ENCODE measurements around the gene SH3PXD2A. TPM values are rescaled to one million over a fixed set of nuclear protein-coding genes. Genes with fewer than 3 reads are reported as not detected.
"Not testable (repeated sequence)": the region's sequence is repeated elsewhere in the genome, so short reads cannot be mapped to it uniquely, and the experiment has no call there.

The SH3PXD2A gene
- total RNA-seq, 1 donor from 2014 or later: 67.3 TPM

DNA sequence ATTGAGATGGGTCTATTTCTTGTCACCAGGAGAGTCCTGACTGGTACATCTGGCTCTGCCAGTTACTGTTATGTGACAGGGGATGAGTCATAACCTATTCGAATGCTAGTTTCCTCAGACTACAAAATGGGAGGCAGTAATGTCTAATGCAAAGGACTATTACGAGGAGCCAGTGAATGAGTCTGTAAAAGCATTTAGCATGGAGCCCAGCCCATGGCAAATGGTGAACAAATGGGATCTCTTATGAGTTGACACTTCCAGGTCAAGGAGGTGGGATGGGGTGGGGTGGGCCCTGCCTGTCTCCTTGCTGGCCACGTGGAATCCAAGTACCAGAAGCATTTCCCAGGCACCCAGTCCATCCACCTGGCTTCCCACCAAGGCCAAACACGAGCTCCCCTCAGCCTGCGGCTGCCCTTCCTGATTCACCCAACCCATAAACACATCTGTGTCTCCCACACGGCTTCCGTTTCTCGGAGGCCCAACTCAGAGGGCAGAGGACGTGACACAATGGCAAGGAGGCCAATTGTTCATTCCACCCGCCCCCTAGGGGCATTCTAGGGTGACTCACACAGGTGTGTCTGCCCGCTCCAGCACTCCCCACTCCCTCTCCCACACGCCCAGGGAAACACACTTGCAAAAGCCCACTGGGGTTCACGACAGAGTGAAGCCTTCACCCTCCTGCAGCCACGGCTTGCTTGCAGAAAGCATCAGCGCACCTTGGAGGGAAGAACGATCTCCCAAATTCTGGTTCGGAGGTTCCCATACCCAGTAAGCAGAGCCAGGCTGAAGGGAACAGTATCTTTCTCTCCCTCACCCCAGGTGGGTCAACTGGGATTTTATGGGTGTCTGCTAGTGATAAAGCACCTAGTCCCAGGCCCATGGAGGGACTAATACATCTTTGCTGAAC lies 109.8 kb downstream of the SH3PXD2A start:
- no peak for DNase-seq

GRCh38 chr10:103742824-103743223 lies 112.6 kb downstream of the SH3PXD2A start:
- no peak for DNase-seq

GRCh38 chr10:103740611-103741010 lies 114.8 kb downstream of the SH3PXD2A start:
- no peak for DNase-seq

- peak; percentile 90 for DNase-seq
Measured at GRCh38 chr10:103739039-103739764, 116.2 kb downstream of the SH3PXD2A start.

DNA sequence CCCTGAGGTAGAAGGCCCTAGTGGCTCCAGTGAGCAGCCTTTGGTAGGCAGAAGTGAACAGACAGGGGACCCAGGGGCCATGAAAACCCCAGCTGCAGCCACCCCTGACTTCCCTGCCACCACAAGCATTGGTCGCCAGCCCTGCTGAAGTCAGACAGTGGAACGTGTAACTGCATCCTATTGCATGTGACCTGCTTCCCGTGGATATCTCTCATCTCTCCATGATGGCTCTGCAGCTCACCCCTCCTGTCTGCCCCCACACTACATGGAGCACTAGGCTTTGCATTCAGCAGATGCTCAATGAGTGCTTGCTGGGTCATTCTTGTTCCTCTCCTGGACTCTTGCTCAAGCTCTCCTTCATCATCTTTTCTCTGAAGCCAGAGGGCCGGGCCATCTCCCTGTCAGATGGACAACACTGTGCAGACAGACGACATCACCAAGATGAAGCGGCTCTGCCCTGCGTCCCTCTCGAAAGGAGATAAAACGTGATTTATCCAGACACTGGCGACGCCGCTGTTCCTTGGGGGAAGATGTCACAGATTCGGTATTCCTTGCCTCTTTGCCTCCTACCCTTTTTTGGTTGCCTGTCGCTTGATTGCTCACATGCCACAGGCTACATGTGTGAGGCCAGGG lies 117.5 kb downstream of the SH3PXD2A start:
- no peak for DNase-seq

- no peak for DNase-seq
Measured at GRCh38 chr10:103736763-103737162, 118.6 kb downstream of the SH3PXD2A start.

DNA sequence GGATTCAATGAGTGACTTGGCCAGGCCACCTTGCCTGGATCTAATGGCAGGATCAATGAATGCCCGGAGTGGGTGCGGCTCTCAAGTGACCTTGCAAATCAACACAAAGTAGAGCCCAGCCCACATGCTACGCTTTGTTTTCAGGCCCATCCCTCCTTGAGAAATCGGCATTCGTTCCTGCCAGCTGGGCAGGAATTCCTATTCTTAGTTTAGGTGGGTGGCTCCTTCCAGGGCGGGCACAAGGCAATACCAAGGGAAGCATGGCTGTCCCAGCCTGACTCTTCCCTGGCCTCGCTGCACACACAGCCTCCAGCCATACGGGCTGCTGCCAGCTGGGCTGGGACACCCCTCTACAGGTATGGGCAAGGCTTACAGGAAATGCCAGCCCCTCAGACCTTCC lies 119.3 kb downstream of the SH3PXD2A start:
- no peak for DNase-seq

GRCh38 chr10:103734731-103735130 lies 120.6 kb downstream of the SH3PXD2A start:
- DNase-seq: no peak

- no peak for DNase-seq
Measured at GRCh38 chr10:103733045-103733419, 122.3 kb downstream of the SH3PXD2A start.

DNA sequence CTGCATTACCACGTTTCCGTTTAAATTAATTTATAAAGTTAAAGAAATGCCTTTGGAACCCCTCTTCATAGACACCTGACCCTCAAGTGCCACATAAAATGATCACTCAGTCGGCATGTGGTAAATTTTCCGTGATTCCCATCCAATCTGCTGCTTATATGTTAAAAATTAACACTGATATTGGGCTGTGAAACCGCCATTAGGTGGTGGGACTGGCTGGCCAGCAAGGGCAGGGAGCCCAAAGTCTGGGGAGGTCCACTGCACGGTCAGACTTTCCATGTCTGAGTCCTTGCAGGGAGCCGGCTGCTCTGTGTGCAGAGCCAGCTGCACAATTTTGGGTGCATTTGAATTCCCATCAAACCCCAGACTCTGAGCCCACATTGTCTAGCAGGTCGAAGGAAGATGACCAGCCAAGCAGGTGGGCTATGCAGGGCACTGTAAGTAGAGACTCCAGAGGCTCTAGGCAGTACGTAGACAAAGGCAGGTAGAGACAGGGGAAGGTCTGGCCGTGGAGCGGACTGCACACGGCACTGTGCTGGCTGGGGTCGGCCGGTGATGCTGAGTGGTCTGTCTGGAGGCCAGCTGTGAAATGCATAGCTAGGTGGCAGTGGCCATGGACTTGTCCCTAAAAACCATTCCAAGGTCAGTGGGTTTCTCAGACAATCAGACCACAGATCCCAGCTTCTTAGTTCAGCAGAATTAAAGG lies 122.9 kb downstream of the SH3PXD2A start:
- DNase-seq: no peak

DNA sequence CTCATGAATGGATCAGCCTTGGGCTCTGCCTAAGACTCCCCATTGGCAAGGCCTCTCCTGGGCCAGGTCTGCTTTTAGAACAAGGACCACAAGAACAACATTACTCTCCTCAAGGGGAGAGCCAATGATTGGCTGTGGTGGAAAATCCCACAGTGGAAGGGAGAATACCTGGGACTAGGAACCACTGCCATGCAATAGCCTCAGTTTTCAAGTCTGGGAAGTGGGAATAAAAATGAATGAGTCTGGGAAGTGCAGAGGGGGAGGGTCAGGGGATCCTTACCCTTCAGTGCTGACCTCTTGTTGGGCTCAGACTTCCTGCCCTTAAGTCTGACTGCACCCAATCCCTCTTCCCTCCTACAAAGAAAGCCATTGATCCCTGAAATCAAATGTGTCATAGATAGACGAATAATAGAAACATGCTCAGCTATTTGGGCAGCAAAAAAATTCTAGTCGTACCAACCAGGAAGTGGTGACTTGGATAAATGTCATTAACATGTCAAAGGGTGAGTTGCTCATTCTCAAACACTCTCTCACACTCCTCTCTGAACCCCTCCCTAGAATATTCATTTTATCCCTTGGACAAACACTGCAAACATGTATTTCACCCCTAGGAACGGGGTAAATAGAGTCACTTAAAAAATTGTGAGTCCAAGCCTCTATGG lies 123.6 kb downstream of the SH3PXD2A start:
- no peak for DNase-seq

GRCh38 chr10:103731026-103731425 lies 124.3 kb downstream of the SH3PXD2A start:
- not testable (repeated sequence) for DNase-seq

- no peak for DNase-seq
Measured at GRCh38 chr10:103729851-103730250, 125.5 kb downstream of the SH3PXD2A start.

DNA sequence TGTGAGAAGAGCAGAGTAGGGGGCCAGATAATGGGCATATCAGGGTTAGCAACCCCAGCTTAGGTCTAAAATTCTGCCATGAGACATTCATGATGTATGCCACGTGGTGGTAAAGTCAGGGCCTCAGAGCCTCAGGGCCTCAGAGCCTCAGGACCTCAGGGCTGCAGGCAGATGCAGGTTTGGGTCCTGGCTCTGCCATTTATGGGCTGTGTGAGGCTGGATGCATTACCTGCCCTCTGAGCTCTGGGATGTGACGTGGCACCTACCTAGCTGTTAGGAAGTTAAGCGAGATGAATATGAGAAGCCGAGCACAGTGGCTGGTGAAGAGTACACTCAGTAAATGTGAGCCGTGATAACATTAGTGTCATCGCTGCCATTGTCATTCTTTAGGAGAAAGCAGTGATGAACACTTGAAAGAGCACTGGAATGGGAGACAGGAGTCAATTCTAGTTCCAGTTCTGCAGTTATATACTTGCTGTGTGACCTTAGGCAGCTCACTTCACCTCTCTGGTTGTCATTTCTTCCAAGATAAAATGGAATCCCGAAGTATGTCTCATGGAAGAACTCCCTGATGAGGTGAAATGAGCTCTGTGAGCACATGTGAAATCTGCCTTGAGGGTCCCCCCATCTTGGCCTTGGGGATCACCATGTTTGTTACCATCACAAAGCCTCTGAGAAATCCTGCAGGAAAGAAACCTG lies 127.2 kb downstream of the SH3PXD2A start:
- DNase-seq: no peak

GRCh38 chr10:103727546-103727963 lies 127.8 kb downstream of the SH3PXD2A start:
- DNase-seq: peak; percentile 72

GRCh38 chr10:103726637-103727036 lies 128.7 kb downstream of the SH3PXD2A start:
- DNase-seq: no peak

DNA sequence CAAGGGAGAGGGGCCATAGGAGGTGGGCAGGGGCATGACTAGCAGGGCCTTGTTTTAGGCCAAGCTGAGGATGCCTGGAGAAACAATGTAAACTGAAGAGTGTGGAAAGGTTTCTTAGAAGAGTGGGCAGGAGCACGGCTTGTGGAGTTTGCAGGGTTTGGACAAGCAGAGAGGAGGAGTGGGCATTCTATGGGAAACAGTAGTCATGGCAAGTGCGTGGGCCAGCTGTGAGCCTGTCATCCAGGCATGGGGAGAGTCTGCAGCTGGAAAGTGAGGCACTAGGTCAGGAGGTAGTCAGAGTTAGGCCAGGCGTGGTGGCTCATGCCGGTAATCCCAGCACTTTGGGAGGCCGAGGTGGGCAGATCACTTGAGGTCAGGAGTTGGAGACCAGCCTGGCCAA lies 130.1 kb downstream of the SH3PXD2A start:
- DNase-seq: no peak

DNA sequence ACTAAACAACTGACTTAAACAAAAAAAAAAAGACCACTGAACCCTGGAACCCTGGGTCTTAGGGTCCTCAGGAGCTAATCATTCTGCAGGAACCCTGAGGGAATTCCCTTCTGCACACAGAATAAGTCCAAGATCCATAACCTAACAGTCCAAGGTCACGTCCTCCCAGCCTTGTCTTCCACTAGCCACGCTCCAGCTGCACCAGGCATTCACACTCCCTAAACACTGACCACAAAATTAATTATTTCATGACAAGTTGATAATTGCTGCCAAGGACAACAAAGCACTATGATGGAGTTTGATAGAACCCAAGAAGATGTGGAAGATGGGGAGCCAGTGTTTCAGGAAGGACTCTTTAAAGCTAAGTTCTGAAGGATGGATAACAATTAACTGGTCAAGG lies 130.6 kb downstream of the SH3PXD2A start:
- DNase-seq: no peak

DNA sequence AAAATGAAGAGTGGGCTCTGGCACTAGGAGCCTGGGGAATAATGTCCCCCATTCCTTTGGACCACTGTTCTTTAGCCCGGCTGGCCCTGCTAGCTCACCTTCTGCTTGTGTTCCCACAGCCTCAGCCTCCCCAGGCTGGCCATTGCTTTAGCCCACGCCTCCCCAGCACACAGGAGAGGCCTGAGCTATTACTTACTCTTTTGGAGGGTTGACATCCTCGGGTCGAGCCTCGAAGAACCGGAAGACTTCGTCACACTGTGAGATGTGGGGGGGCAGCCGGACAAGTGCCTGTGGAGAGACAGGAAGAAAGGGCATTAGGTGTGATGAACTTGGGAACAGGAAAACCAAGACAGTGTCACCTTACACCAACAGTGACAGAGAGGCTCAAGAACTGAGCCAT lies 131.3 kb downstream of the SH3PXD2A start:
- DNase-seq: no peak

DNA sequence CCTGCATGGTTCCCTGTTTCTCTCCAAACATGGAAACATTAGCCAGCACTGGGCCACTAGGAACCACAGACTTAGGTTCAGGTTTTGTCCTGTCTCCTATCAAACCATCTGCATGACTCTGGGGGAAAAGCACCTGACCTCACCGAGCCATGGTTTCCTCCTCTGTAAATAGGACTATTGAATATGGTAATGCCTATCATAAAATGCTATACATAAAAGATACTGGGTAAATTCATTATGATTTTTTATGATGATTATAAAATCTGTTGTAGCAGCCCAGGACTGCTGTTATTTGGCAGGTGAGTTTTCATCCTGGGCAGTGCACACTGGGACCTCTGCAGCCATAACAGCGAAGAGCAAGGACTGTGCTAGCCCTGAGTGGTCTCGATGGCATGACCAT lies 131.8 kb downstream of the SH3PXD2A start:
- no peak for DNase-seq

DNA sequence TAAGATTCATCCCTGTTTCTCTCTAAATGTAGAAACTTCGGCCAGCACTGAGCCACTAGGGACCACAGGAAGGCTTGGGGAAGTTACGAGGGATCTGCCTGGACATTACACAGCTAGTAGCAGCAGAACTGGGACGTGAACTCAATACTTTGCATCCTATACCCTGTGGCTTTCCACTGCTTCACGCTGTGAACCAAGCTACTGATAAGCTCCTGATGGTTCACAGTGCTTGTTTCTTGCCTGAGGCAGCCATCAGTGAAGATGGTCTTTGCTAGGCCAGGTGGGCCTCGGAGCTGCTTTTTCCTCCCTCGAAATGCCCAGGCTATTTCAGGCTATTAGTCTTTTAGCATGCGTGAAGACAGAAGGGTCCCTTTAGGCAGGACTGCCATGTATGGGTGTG lies 132.7 kb downstream of the SH3PXD2A start:
- DNase-seq: no peak
